Measurements from ENCODE around the gene CCDC188. TPM values are rescaled to one million over a fixed set of nuclear protein-coding genes. Genes with fewer than 3 reads are reported as not detected.

The CCDC188 gene
- total RNA-seq, 1 experiment from 2014 or later: not detected

GRCh38 chr22:20182365-20182764 lies 31.5 kb upstream of the CCDC188 start:
- intact Hi-C loops (cut with micrococcal nuclease): no loop called here
- ATAC-seq: no peak
- H3K9me2 ChIP-seq (replicated peaks; ENCODE audit: low read length): no peaks in the 10 kb centered on the region
- H3K79me2 ChIP-seq (ENCODE audit: low read length): no peaks in the 10 kb centered on the region
- H3K27ac ChIP-seq (ENCODE audit: low read length): no peak overlapping the region
- TF ChIP-seq CTCF (conservative IDR thresholded peaks at IDR 0.05; ENCODE audit: low read depth, low read length) (no peak), EZH2phosphoT487 (IDR thresholded peaks at IDR 0.05; ENCODE audit: borderline replicate concordance, low read length) (no peak), EZH2 (IDR thresholded peaks at IDR 0.05; ENCODE audit: low read length, unreplicated experiment) (no peak)
- no peak overlapping the region for H3K9ac ChIP-seq (ENCODE audit: low read length)
- H3K4me3 ChIP-seq (ENCODE audit: low read length): no peak overlapping the region
- no peaks in the 10 kb centered on the region for H3F3A ChIP-seq (ENCODE audit: low read length, unreplicated experiment)
- H3K9me3 ChIP-seq (ENCODE audit: low read length): no peaks in the 10 kb centered on the region
- no peaks in the 10 kb centered on the region for H3K4me1 ChIP-seq (ENCODE audit: insufficient read depth, low read length)
- no peaks in the 10 kb centered on the region for H4K20me1 ChIP-seq (ENCODE audit: low read length)
- H2AFZ ChIP-seq (ENCODE audit: low read length): no peak overlapping the region
- H3K36me3 ChIP-seq (ENCODE audit: low read depth, low read length): no peaks in the 10 kb centered on the region
- ChIA-PET POLR2A (ENCODE audit: unreplicated experiment) (no interaction called here), CTCF (no interaction called here)
- no TSS peak for BruUV-seq (replicated peaks)
- no peak for DNase-seq
- no peaks in the 10 kb centered on the region for H3K27me3 ChIP-seq (ENCODE audit: low read length)
- no peak overlapping the region for H3K4me2 ChIP-seq (ENCODE audit: low read length)

GRCh38 chr22:20181884-20182236 lies 31.0 kb upstream of the CCDC188 start:
- Histone ChIP-seq H3K4me1 (ENCODE audit: insufficient read depth, low read length) (no peaks in the 10 kb centered on the region), H3K27ac (ENCODE audit: low read length) (no peak overlapping the region), H3K9ac (ENCODE audit: low read length) (no peak overlapping the region), H3K4me2 (ENCODE audit: low read length) (no peak overlapping the region), H3F3A (ENCODE audit: low read length, unreplicated experiment) (no peaks in the 10 kb centered on the region), H3K79me2 (ENCODE audit: low read length) (no peaks in the 10 kb centered on the region), H3K9me2 (replicated peaks; ENCODE audit: low read length) (no peaks in the 10 kb centered on the region), H3K36me3 (ENCODE audit: low read depth, low read length) (no peaks in the 10 kb centered on the region), H4K20me1 (ENCODE audit: low read length) (no peaks in the 10 kb centered on the region), H3K9me3 (ENCODE audit: low read length) (no peaks in the 10 kb centered on the region), H3K4me3 (ENCODE audit: low read length) (no peak overlapping the region), H2AFZ (ENCODE audit: low read length) (no peak overlapping the region), H3K27me3 (ENCODE audit: low read length) (no peaks in the 10 kb centered on the region)
- DNase-seq (no peak), ATAC-seq (no peak)
- intact Hi-C loops (cut with micrococcal nuclease): no loop called here
- CTCF ChIA-PET: no interaction called here
- no TSS peak for BruUV-seq (replicated peaks)
- POLR2A ChIA-PET (ENCODE audit: unreplicated experiment): no interaction called here
- TF ChIP-seq EZH2 (IDR thresholded peaks at IDR 0.05; ENCODE audit: low read length, unreplicated experiment): no peak
- TF ChIP-seq EZH2phosphoT487 (IDR thresholded peaks at IDR 0.05; ENCODE audit: borderline replicate concordance, low read length): no peak
- TF ChIP-seq CTCF (conservative IDR thresholded peaks at IDR 0.05; ENCODE audit: low read depth, low read length): no peak

- no peaks in the 10 kb centered on the region for H3K27me3 ChIP-seq (ENCODE audit: low read length)
- no TSS peak for BruUV-seq (replicated peaks)
- CTCF ChIA-PET: no interaction called here
- H3K9ac ChIP-seq (ENCODE audit: low read length): no peak overlapping the region
- H3K9me2 ChIP-seq (replicated peaks; ENCODE audit: low read length): no peaks in the 10 kb centered on the region
- no peaks in the 10 kb centered on the region for H3K36me3 ChIP-seq (ENCODE audit: low read depth, low read length)
- H3K4me1 ChIP-seq (ENCODE audit: insufficient read depth, low read length): no peaks in the 10 kb centered on the region
- H3K9me3 ChIP-seq (ENCODE audit: low read length): no peaks in the 10 kb centered on the region
- no peak overlapping the region for H2AFZ ChIP-seq (ENCODE audit: low read length)
- no peaks in the 10 kb centered on the region for H3K79me2 ChIP-seq (ENCODE audit: low read length)
- no peaks in the 10 kb centered on the region for H3F3A ChIP-seq (ENCODE audit: low read length, unreplicated experiment)
- DNase-seq (no peak), ATAC-seq (no peak)
- no peak overlapping the region for H3K4me3 ChIP-seq (ENCODE audit: low read length)
- no peak overlapping the region for H3K4me2 ChIP-seq (ENCODE audit: low read length)
- POLR2A ChIA-PET (ENCODE audit: unreplicated experiment): no interaction called here
- H4K20me1 ChIP-seq (ENCODE audit: low read length): no peaks in the 10 kb centered on the region
- intact Hi-C loops (cut with micrococcal nuclease): no loop called here
- H3K27ac ChIP-seq (ENCODE audit: low read length): no peak overlapping the region
- no peak for TF ChIP-seq EZH2phosphoT487 (IDR thresholded peaks at IDR 0.05; ENCODE audit: borderline replicate concordance, low read length)
- no peak for TF ChIP-seq EZH2 (IDR thresholded peaks at IDR 0.05; ENCODE audit: low read length, unreplicated experiment)
- TF ChIP-seq CTCF (conservative IDR thresholded peaks at IDR 0.05; ENCODE audit: low read depth, low read length): no peak
Measured at GRCh38 chr22:20181194-20181883, 30.5 kb upstream of the CCDC188 start.

Data from PC-3 (cell line).